ENCODE measurements around the gene IQSEC1. TPM values are rescaled to one million over a fixed set of nuclear protein-coding genes. Genes with fewer than 3 reads are reported as not detected.
A peak's percentile ranks its signal among the peaks of the same experiment; 100 is the strongest.

Gene IQSEC1
- total and polyA plus RNA-seq, 10 of the 15 experiments (the other 5 are each of a cell fraction or from before 2014, with no cell fraction given) = 0.92 to 55.2 (median 8.5) TPM

- TF ChIP-seq PRDM15 (CRISPR knock-in tag; IDR thresholded peaks at IDR 0.05) = no peak
- TF ChIP-seq PKNOX1 (IDR thresholded peaks at IDR 0.05) = peak; percentile 70; the same call in 1 of the 2 replicates
- TF ChIP-seq MXI1 (IDR thresholded peaks at IDR 0.05; ENCODE audit: low read depth, low read length) = no peak
- no peak for TF ChIP-seq CEBPZ (IDR thresholded peaks at IDR 0.05; ENCODE audit: low read depth, low read length)
- TF ChIP-seq RUNX3 (IDR thresholded peaks at IDR 0.05; ENCODE audit: low read length) = no peak
- no peak for TF ChIP-seq E2F8 (IDR thresholded peaks at IDR 0.05; ENCODE audit: low read depth, partially characterized antibody)
- TF ChIP-seq IRF3 (IDR thresholded peaks at IDR 0.05) = no peak
- TF ChIP-seq PBX3 (IDR thresholded peaks at IDR 0.05; ENCODE audit: insufficient replicate concordance, low read depth, low read length) = peak; percentile 31
- TF ChIP-seq KDM1A (IDR thresholded peaks at IDR 0.05; ENCODE audit: borderline replicate concordance) = no peak
- no peak for TF ChIP-seq ZNF274 (IDR thresholded peaks at IDR 0.05; ENCODE audit: insufficient read depth, insufficient read length)
- TF ChIP-seq CREB1 (IDR thresholded peaks at IDR 0.05; ENCODE audit: low read depth) = no peak
- no peak for TF ChIP-seq ZZZ3 (IDR thresholded peaks at IDR 0.05; ENCODE audit: control insufficient read depth, insufficient read length, low read depth)
- no peak for TF ChIP-seq MEF2B (IDR thresholded peaks at IDR 0.05; ENCODE audit: partially characterized antibody, poor library complexity, severe bottlenecking)
- no peak for TF ChIP-seq KAT2A (conservative IDR thresholded peaks at IDR 0.05; ENCODE audit: control insufficient read depth, low read depth, low read length)
- no peak for TF ChIP-seq PML (IDR thresholded peaks at IDR 0.05; ENCODE audit: low read length)
Measured at GRCh38 chr3:13093687-13094086, 20.5 kb upstream of the IQSEC1 start (continued).

Data from GM12878 (cell line).